IMR-90 (cell line): Measurements from ENCODE around the gene EGF. TPM values are rescaled to one million over a fixed set of nuclear protein-coding genes. Genes with fewer than 3 reads are reported as not detected.

Source experiments
- ATAC-seq: fragments of 200-7000 bp; cut with Tn5 transposase; 2 replicates; pipeline ENCODE4 v1.9.1; 2020; ENCODE audit warnings: low read depth, mild to moderate bottlenecking, moderate library complexity
- BruUV-seq: library from RNA; stranded (reverse); fragments of 400-500 nt; replicated peaks from 2 replicates; lab custom pipeline; 2021; lab: Mats Ljungman, UMichigan
- CTCF ChIA-PET: fragments of 300-600 bp; formaldehyde crosslinking; extraction: SDS; loops from one replicate; lab custom pipeline; 2021; ENCODE audit warnings: antibody characterized with exemption; lab: Yijun Ruan, JAX
- POLR2A ChIA-PET: fragments of 300-600 bp; sonication (Branson Sonifier 250); formaldehyde crosslinking; loops from one replicate; lab custom pipeline; 2022; ENCODE audit warnings: antibody characterized with exemption; ENCODE audit not compliant: unreplicated experiment; lab: Charles Lee
- DNase-seq: peaks from one replicate; pipeline ENCODE4 v3.0.0; 2013
- H2AFZ ChIP-seq: replicated peaks from 2 replicates; pipeline ENCODE3; 2013; ENCODE audit warnings: low read length, mild to moderate bottlenecking; ENCODE audit not compliant: poor library complexity
- H2AK5ac ChIP-seq: 2 replicates; pipeline ENCODE4 v1.6.1; 2013; ENCODE audit warnings: low read depth, low read length, inconsistent platforms
- H2AK9ac ChIP-seq: replicated peaks from 2 replicates; pipeline ENCODE3; 2013; ENCODE audit warnings: mild to moderate bottlenecking, low read depth, low read length, moderate library complexity; ENCODE audit not compliant: poor library complexity
- H2BK120ac ChIP-seq: 2 replicates; pipeline ENCODE4 v1.6.1; 2013; ENCODE audit warnings: low read depth, low read length, inconsistent platforms
- H2BK15ac ChIP-seq: 3 replicates; pipeline ENCODE4 v1.6.1; 2013; ENCODE audit warnings: low read depth, low read length, inconsistent platforms
- H2BK20ac ChIP-seq: 2 replicates; pipeline ENCODE4 v1.6.1; 2013; ENCODE audit warnings: low read depth, mild to moderate bottlenecking, inconsistent platforms, low read length, moderate library complexity
- H2BK5ac ChIP-seq: 2 replicates; pipeline ENCODE4 v1.6.1; 2013; ENCODE audit warnings: mild to moderate bottlenecking, low read depth, low read length, inconsistent platforms; ENCODE audit not compliant: poor library complexity, severe bottlenecking
- H3K14ac ChIP-seq: replicated peaks from 2 replicates; pipeline ENCODE4 v1.6.1; 2013; ENCODE audit warnings: low read depth, low read length, inconsistent platforms
- H3K18ac ChIP-seq: 2 replicates; pipeline ENCODE4 v1.6.1; 2013; ENCODE audit warnings: low read depth, low read length, control low read depth
- H3K23ac ChIP-seq: 2 replicates; pipeline ENCODE4 v1.6.1; 2013; ENCODE audit warnings: low read depth, low read length, inconsistent platforms
- H3K27ac ChIP-seq: 2 replicates; pipeline ENCODE4 v1.5.1; 2013; ENCODE audit warnings: mild to moderate bottlenecking, control low read depth, low read length; ENCODE audit not compliant: insufficient read depth
- H3K27me3 ChIP-seq: 2 replicates; pipeline ENCODE4 v1.6.1; 2013; ENCODE audit warnings: low read length; ENCODE audit not compliant: control insufficient read depth, insufficient read depth
- H3K36me3 ChIP-seq: 2 replicates; pipeline ENCODE4 v1.6.1; 2013; ENCODE audit warnings: low read length, mixed read lengths; ENCODE audit not compliant: control insufficient read depth, insufficient read depth
- H3K4ac ChIP-seq: 2 replicates; pipeline ENCODE4 v1.6.1; 2013; ENCODE audit warnings: low read depth, low read length, inconsistent platforms
- H3K4me1 ChIP-seq: 2 replicates; pipeline ENCODE4 v1.6.1; 2013; ENCODE audit warnings: low read length, mixed read lengths; ENCODE audit not compliant: control insufficient read depth, insufficient read depth
- H3K4me2 ChIP-seq: 2 replicates; pipeline ENCODE4 v1.6.1; 2013; ENCODE audit warnings: low read depth, mild to moderate bottlenecking, control low read depth, low read length, moderate library complexity
- H3K4me3 ChIP-seq: 2 replicates; pipeline ENCODE4 v1.5.1; 2013; ENCODE audit warnings: low read depth, mild to moderate bottlenecking, control low read depth, low read length, moderate library complexity; ENCODE audit not compliant: insufficient read depth
- H3K56ac ChIP-seq: 2 replicates; pipeline ENCODE4 v1.6.1; 2013; ENCODE audit warnings: low read length, inconsistent platforms; ENCODE audit not compliant: insufficient read depth; ENCODE audit errors: extremely low read depth
- H3K79me1 ChIP-seq, 2 experiments: 2 replicates each; pipeline ENCODE4 v1.6.1; 2013; ENCODE audit warnings: low read length in 2 of 2, inconsistent platforms in 1 of 2, low read depth in 1 of 2
- H3K9ac ChIP-seq: 2 replicates; pipeline ENCODE4 v1.6.1; 2013; ENCODE audit warnings: low read depth, low read length, control low read depth
- H3K9me1 ChIP-seq: 2 replicates; pipeline ENCODE4 v1.6.1; 2013; ENCODE audit warnings: low read length, inconsistent platforms; ENCODE audit not compliant: insufficient read depth
- H3K9me3 ChIP-seq: 2 replicates; pipeline ENCODE4 v1.6.1; 2013; ENCODE audit warnings: low read length; ENCODE audit not compliant: control insufficient read depth, insufficient read depth
- H4K20me1 ChIP-seq: 2 replicates; pipeline ENCODE4 v1.6.1; 2013; ENCODE audit warnings: low read length, inconsistent platforms; ENCODE audit not compliant: insufficient read depth
- H4K5ac ChIP-seq: 2 replicates; pipeline ENCODE4 v1.6.1; 2013; ENCODE audit warnings: mild to moderate bottlenecking, low read depth, low read length, control low read depth
- H4K8ac ChIP-seq, 2 experiments: 2 replicates each; pipeline ENCODE4 v1.6.1; 2013; ENCODE audit warnings: low read depth in 2 of 2, low read length in 2 of 2, control low read depth in 1 of 2, inconsistent platforms in 1 of 2
- H4K91ac ChIP-seq: 2 replicates; pipeline ENCODE4 v1.6.1; 2013; ENCODE audit warnings: low read depth, low read length, inconsistent platforms; ENCODE audit not compliant: insufficient read depth
- CTCF ChIP-seq: conservative IDR thresholded peaks from 2 replicates; pipeline ENCODE4 v1.5.1; 2012; ENCODE audit warnings: mild to moderate bottlenecking, low read depth, low read length, improper control_type of control experiment
- FOS ChIP-seq: fragments of 150-350 bp; IDR thresholded peaks from 2 replicates; pipeline ENCODE4 v1.6.1; 2016; ENCODE audit warnings: low read depth, low read length
- MAFK ChIP-seq: IDR thresholded peaks from 2 replicates; pipeline ENCODE4 v1.6.1; 2012; ENCODE audit warnings: low read depth, low read length, improper control_type of control experiment
- MAZ ChIP-seq: IDR thresholded peaks from 2 replicates; pipeline ENCODE4 v1.6.1; 2012; ENCODE audit warnings: low read depth, mild to moderate bottlenecking, low read length, improper control_type of control experiment, moderate library complexity, borderline replicate concordance
- MXI1 ChIP-seq: IDR thresholded peaks from 2 replicates; pipeline ENCODE4 v1.6.1; 2012; ENCODE audit warnings: low read depth, mild to moderate bottlenecking, low read length, moderate library complexity, borderline replicate concordance
- NFE2L2 ChIP-seq: fragments of 150-350 bp; IDR thresholded peaks from 2 replicates; pipeline ENCODE4 v1.6.1; 2016; ENCODE audit warnings: low read depth, mild to moderate bottlenecking, low read length
- RAD21 ChIP-seq: IDR thresholded peaks from 2 replicates; pipeline ENCODE4 v1.6.1; 2012; ENCODE audit warnings: low read length, improper control_type of control experiment
- RCOR1 ChIP-seq: IDR thresholded peaks from 2 replicates; pipeline ENCODE4 v1.6.1; 2012; ENCODE audit warnings: mild to moderate bottlenecking, low read length, improper control_type of control experiment; ENCODE audit not compliant: insufficient replicate concordance
- RFX5 ChIP-seq: IDR thresholded peaks from 2 replicates; pipeline ENCODE4 v1.8.0; 2012; ENCODE audit warnings: low read depth, mild to moderate bottlenecking, low read length, moderate library complexity
- SMC3 ChIP-seq: fragments of 150-350 bp; IDR thresholded peaks from 2 replicates; pipeline ENCODE4 v1.6.1; 2016; ENCODE audit warnings: low read depth, mild to moderate bottlenecking, antibody characterized with exemption, low read length, moderate library complexity
- USF2 ChIP-seq: fragments of 150-350 bp; IDR thresholded peaks from 2 replicates; pipeline ENCODE4 v1.6.1; 2017; ENCODE audit warnings: mild to moderate bottlenecking, antibody characterized with exemption, low read length, low read depth
- WGBS, 2 experiments: methylation state at CpG; one replicate each; pipeline versions ENCODE4 v1.1.5 to v1.1.7; 2013; ENCODE audit warnings: missing lambda C conversion rate in 2 of 2; ENCODE audit not compliant: insufficient read length in 1 of 2; ENCODE audit errors: extremely low coverage in 2 of 2; 5-methylcytosine and 5-hydroxymethylcytosine counted together
- dilution Hi-C: fragments of 300-500 bp; cut with HindIII; formaldehyde crosslinking; loops from one replicate; pipeline ENCODE4 v1.14.3; 2018; ENCODE audit warnings: low sequenced_read_pairs; ENCODE audit not compliant: unreplicated experiment
- in situ Hi-C: fragments of 300-500 bp; cut with MboI; formaldehyde crosslinking; loops from 3 replicates; pipeline ENCODE4 v1.14.3; 2019; ENCODE audit warnings: low sequenced_read_pairs, inconsistent platforms, mixed read lengths
- intact Hi-C: fragments of 100-400 bp; cut with micrococcal nuclease; formaldehyde crosslinking; loops from 2 replicates; pipeline ENCODE4 v1.10.0; 2022
- polyA plus RNA-seq, 3 experiments: library from polyadenylated mRNA; depleted of rRNA; stranded (reverse); fragments of >200 nt; gene quantifications; 2 replicates each; pipeline ENCODE4 v1.2.3, GENCODE V29; 2012; ENCODE audit warnings: low replicate concordance in 1 of 3
- total RNA-seq: library from RNA; depleted of rRNA; stranded (reverse); fragments of >200 nt; gene quantifications from 2 replicates; pipeline ENCODE4 v1.2.3, GENCODE V29; 2012

The EGF gene
- total and polyA plus RNA-seq, 2 of the 4 experiments (the other 2 are of a cell fraction) = 1.7 to 2.2 TPM

- ChIA-PET CTCF (no interaction called here), POLR2A (no interaction called here)
- Histone ChIP-seq H3K14ac (no peak overlapping the region), H2AK9ac (no peak overlapping the region), H2BK15ac (no peak overlapping the region), H2BK5ac (no peak overlapping the region), H3K23ac (no peak overlapping the region), H2AK5ac (no peak overlapping the region), H3K4me2 (no peak overlapping the region), H4K5ac (no peak overlapping the region), H3K56ac (no peak overlapping the region), H4K91ac (no peak overlapping the region), H3K4me3 (no peak overlapping the region), H3K27me3 (no peaks in the 10 kb centered on the region), H4K20me1 (no peaks in the 10 kb centered on the region), H3K36me3 (no peaks in the 10 kb centered on the region), H3K79me1 (no peaks in the 10 kb centered on the region), H3K9me3 (no peaks in the 10 kb centered on the region), H3K27ac (no peak overlapping the region), H3K4me1 (peaks cover 7% of the 10 kb centered on the region; the same call in 1 of the 2 replicates), H3K18ac (no peak overlapping the region), H2AFZ (no peak overlapping the region), H3K9me1 (peaks cover 5% of the 10 kb centered on the region; the same call in 1 of the 2 replicates), H3K4ac (no peak overlapping the region), H2BK20ac (no peak overlapping the region), H3K9ac (no peak overlapping the region), H4K8ac (no peak overlapping the region), H2BK120ac (no peak overlapping the region)
- ATAC-seq (no peak), DNase-seq (no peak)
- TF ChIP-seq NFE2L2 (no peak), MAFK (no peak), RFX5 (no peak), FOS (no peak), RAD21 (no peak), MXI1 (no peak), RCOR1 (no peak), MAZ (no peak), CTCF (no peak), USF2 (no peak), SMC3 (no peak)
- no TSS peak for BruUV-seq
- WGBS, 2 experiments = no CpG with 5 or more reads among the region's 1 CpG
- in situ Hi-C loops = no loop called here
- intact Hi-C loops = loop anchor here (2.0 kb wide), 1 partner anchor 140 kb away; the partner anchor contains the start of gene ELOVL6
- dilution Hi-C loops = no loop called here
Observed at GRCh38 chr4:110058677-110059076, 146.0 kb downstream of the EGF start.
